DMS 273 (cell line): ENCODE measurements around the gene NFX1.
A peak's percentile ranks its signal among the peaks of the same experiment; 100 is the strongest.

Source experiments
- DNase-seq: peaks from one replicate; lab custom pipeline; 2025; ENCODE audit not compliant: unreplicated experiment; lab: John Stamatoyannopoulos, UW

Gene NFX1

GRCh38 chr9:33265211-33265865 is 25.0 kb upstream of the NFX1 start:
- no peak for DNase-seq

DNA sequence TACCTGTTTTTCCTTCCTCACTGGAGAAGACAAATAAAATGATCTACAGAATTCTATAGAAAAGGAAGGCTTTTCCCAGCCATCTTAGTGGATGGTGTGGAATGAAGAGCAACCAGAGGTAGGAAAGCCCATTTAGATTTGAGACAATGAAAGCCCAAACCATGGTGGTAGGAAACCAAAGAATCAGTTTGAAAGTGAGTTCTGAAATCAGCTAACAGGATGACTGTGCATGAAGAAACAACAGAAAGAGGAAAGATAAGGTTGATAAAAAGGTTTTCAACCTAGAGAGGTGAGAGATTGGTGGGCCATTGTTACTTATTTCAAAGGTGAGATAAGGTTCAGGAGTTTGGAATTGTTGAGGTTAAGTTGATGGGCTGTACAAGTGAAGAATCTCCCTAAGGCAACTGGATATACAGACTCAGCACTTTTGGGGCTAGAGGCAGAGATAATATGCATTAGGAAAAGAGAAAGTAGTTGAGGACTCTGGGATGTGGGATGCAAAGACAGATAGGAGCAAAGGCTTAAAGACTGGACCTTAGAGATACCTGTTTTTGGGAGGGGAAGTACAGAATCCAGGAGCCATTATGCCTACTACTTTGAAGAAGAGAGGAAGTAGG is 23.1 kb upstream of the NFX1 start:
- DNase-seq, result no peak

- no peak for DNase-seq
These were observed 20.2 kb upstream of the NFX1 start for GRCh38 chr9:33270146-33270545.

- DNase-seq, result no peak
These were observed 18.3 kb upstream of the NFX1 start for GRCh38 chr9:33272061-33272460.

- DNase-seq, result no peak
These were observed 16.9 kb upstream of the NFX1 start for GRCh38 chr9:33273266-33273971.

DNA sequence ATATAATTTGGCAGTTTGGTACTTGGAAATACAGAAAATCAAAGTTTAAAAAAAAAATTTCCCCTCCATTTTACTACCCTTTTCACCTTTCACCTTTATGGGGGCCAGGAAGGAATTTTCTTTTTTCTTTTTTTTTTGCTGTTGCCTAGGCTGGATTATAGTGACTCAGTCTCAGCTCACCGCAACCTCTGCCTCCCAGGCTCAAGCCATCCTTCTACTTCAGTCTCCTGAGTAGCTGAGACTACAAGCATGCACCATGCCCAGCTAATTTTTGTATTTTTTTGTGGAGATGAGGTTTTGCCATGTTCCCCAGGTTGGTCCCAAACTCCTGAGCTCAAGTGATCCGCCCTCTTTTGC is 16.4 kb upstream of the NFX1 start:
- no peak for DNase-seq

DNA sequence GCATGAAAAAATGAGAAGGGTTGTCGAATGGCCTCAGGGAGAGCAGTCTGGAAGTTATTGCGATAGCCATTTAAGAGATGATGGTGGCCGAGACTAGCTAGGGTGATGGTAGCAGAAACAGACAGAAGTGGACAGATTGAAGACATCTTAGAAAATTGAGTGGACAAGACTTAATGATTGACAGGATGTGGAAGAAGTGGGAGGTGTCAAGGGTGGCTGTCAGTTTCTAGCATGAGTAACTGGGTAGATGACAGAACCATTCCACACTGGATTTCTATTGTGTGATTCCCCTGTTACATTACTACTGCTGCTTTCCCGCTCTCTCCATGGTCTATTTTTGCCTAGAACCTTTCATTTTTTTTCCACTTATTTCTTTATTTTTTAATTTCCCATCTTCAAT is 12.8 kb upstream of the NFX1 start:
- DNase-seq, result no peak

GRCh38 chr9:33285502-33285901 is 4.8 kb upstream of the NFX1 start:
- no peak for DNase-seq

DNA sequence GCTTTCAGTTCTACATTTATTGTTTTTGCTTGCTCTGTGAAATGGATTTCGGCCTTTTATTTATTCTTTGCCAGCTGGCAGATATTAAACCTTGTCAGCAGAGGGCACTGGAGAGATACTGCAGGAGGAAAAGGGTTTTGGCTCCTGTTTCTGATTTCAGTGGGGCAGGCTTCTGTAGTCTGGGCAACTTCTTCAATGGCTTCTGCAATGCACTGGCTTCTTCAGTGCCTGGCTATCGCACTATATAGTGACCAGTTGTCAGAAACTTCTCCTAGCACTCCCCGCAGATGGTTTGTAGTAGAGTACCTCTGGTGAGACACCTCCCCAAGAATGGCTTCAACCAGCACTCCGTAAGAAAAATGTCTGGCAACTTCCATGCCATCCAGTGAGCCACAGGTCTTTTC is 3.2 kb upstream of the NFX1 start:
- peak; percentile 89 for DNase-seq

DNA sequence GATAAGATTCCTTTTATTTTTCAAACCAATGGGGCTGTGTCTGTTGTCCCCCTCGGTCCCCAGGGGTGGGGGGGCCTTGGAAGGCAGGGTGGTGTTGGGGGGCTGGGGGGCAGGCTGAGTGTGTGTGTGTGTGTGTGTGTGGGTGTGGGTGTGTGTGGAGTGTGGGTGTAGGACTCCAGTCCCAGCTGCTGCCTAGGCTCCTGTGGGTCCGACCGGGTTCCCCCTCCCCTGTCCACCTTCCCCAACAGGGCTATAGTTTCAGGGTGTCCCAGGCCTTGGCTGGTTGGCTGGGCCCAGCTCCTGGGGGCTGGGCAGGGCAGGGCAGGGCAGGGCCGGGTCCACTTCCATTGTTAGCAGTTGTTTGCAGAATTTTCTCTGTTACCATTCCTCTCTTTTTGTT is 2.1 kb upstream of the NFX1 start:
- no peak for DNase-seq

- DNase-seq, result no peak
These were observed 1.4 kb upstream of the NFX1 start for GRCh38 chr9:33288828-33289483.

DNA sequence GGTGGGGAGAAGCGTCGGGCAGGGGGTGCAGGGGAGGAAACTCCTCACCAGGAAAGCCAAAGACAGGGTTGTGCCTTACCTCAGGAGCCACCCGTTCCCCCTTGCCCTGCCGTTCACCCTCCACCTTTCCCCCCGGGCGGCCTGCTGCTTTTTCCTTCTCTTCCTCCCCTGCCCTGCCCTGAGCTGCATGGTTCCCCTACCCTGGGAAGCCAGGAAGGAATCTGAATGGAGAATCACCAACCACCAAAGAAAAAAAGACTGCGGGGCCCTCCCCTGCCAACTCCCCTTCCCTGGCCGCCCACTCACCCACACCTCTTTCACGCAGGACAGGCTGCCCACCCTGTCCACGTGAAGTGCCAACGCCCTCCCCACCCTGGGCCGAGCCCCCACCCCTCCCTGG is 820 bp upstream of the NFX1 start:
- DNase-seq, result peak; percentile 30

DNA sequence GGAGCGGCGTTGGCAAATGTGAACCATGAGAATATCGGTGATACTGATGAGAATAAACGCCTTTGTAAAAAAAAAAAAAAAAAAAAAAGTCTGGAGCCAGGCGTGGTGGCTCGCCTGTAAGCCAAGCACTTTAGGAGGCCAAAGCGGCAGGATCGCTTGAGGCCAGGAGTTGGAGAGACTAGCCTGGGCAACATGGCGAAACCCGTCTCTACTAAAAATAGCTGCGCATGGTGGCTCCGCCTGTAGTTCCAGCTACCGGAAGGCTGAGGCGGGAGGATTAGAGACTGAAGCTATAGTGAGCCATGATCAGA is 425 bp upstream of the NFX1 start:
- DNase-seq, result no peak

DNA sequence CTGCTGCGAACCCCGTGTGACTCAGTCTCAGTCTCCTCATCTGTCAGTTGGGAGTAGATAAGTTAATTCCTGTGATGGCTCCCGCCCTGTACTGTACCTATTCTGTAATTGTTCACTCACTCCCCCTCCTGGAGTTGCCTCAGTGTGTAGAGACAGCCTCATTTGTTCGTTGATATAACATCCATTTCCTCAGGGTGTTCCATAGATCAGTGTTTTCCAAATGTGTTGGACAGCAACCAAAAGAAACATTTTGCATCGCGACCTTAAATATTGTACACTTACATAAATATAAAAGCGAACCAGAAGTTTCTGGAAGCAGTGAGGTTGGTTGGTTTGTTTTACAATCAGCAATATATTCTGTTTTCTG is 698 bp downstream of the NFX1 start:
- DNase-seq, result no peak

DNA sequence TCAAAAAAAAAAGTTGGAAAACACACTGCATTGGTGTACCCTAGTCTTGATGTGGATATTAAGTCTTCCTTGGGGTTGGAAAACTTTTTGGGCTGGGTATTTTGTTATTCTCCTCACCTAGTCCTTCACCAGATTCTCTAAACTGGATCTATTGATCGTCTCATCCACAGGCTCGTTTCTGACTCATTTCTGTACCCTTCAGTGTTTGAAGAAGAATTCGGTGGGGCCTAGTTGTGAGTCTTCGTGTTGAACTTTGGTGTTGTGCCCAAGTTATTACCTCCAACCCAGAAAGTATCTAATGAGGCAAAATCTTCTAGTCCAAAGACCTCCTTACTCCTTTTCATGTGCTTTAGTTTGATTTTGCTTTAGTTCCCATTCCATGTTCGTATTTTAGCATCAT is 1.6 kb downstream of the NFX1 start:
- no peak for DNase-seq

- DNase-seq, result no peak
These were observed 3.5 kb downstream of the NFX1 start for GRCh38 chr9:33293782-33294181.

GRCh38 chr9:33294670-33295432 is 4.5 kb downstream of the NFX1 start:
- no peak for DNase-seq

DNA sequence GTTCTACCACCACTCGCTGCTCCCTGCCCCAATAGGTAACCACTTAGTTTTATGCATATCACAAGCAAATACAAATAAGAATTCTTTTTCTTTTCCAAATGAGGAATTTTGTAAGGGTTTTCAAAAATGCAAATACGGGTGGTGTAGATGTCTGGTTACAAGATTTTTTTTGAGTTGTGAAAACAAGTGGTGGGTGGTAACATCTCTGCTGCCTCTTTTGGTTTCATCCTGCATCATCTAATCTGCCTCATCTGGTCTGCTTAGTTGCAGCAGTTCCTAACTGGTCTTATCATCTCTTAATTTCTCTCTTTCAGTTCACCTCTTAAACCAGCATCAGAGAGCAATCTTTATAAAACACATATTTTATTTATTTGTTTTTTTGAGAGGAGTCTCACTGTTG is 5.3 kb downstream of the NFX1 start:
- DNase-seq, result no peak

DNA sequence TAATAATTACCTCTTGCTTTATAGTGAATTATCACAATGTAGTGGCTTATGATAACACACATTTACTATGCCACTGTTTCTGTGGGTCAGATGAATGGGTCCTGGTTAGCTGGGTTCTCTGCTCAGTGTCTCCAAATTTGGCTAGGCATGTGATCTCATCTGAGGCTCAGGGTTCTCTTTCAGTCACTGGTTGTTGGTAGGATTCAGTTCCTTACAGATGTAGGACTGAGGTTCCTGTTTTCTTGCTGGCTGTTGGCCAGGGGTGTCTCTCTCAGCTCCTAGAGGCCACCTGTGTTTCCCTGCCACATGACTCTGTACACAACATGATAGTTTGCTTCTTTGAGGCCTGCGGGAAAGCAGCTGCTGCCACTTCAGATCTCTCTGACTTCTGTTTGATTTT is 7.1 kb downstream of the NFX1 start:
- DNase-seq, result peak; percentile 62

GRCh38 chr9:33300546-33300945 is 10.2 kb downstream of the NFX1 start:
- no peak for DNase-seq

GRCh38 chr9:33304362-33304761 is 14.0 kb downstream of the NFX1 start:
- no peak for DNase-seq

DNA sequence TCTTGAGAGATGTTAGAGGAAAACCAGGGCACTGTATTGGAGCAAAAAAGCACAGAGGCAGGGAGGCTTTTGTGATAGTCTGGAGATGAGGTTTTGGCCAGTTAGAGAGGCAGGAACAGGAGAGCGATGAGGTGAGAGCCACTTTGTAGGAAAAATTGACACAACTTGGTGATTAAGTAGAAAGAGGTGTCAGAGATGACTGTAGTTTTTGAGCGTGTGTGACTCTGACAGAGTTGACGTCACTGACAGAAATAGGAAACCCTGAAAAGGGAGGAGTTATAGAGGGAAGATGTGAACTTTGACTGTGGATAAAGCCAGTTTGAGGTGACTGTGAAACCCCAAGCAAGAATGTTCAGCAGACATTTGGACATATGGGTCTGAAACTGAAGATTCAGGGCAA is 15.7 kb downstream of the NFX1 start:
- no peak for DNase-seq
